Caco-2 (cell line): ENCODE data around the gene ATP1A3. TPM values are rescaled to one million over a fixed set of nuclear protein-coding genes. Genes with fewer than 3 reads are reported as not detected.
"Not testable (repeated sequence)": the region's sequence is repeated elsewhere in the genome, so short reads cannot be mapped to it uniquely, and the experiment has no call there.

Source experiments
- BruUV-seq: library from RNA; stranded (reverse); fragments of 400-500 nt; replicated peaks from 2 replicates; lab custom pipeline; 2021; lab: Mats Ljungman, UMichigan
- CTCF ChIA-PET: fragments of 300-600 bp; sonication (Branson Sonifier 250); formaldehyde crosslinking; loops from one replicate; lab custom pipeline; 2022; ENCODE audit warnings: antibody characterized with exemption; lab: Charles Lee
- POLR2A ChIA-PET: fragments of 300-600 bp; sonication (Branson Sonifier 250); formaldehyde crosslinking; loops from one replicate; lab custom pipeline; 2022; ENCODE audit warnings: antibody characterized with exemption; lab: Charles Lee
- DNase-seq, 2 experiments: peaks; one replicate each; pipeline versions ENCODE4 v3.0.0 to v3.0.0-alpha.2; 2020 to 2022
- H3K27me3 ChIP-seq: replicated peaks from 2 replicates; pipeline ENCODE4 v1.6.0; 2011; ENCODE audit warnings: low read length; ENCODE audit not compliant: control insufficient read depth, insufficient read depth
- H3K36me3 ChIP-seq: 2 replicates; pipeline ENCODE4 v1.5.1; 2011; ENCODE audit warnings: low read length; ENCODE audit not compliant: control insufficient read depth, insufficient read depth
- H3K4me1 ChIP-seq: fragments of 250-450 bp; sonication (Bioruptor Pico); 2 replicates; pipeline ENCODE4 v1.5.1; 2020; ENCODE audit warnings: mild to moderate bottlenecking
- H3K4me3 ChIP-seq: 2 replicates; pipeline ENCODE4 v1.5.1; 2011; ENCODE audit warnings: low read depth, mild to moderate bottlenecking, control low read depth, low read length
- H3K9me3 ChIP-seq: fragments of 250-450 bp; sonication (Bioruptor Pico); 2 replicates; pipeline ENCODE4 v1.5.1; 2020; ENCODE audit warnings: mild to moderate bottlenecking, moderate library complexity
- H3K27ac Mint-ChIP-seq: one replicate; pipeline ENCODE4 v1.8.0; 2022; ENCODE audit warnings: mixed read lengths; ENCODE audit not compliant: unreplicated experiment
- H3K27me3 Mint-ChIP-seq: one replicate; pipeline ENCODE4 v1.8.0; 2022; ENCODE audit warnings: mixed read lengths; ENCODE audit not compliant: insufficient read depth, unreplicated experiment
- H3K36me3 Mint-ChIP-seq: one replicate; pipeline ENCODE4 v1.8.0; 2022; ENCODE audit warnings: mild to moderate bottlenecking, mixed read lengths; ENCODE audit not compliant: insufficient read depth, unreplicated experiment
- H3K4me1 Mint-ChIP-seq: one replicate; pipeline ENCODE4 v1.8.0; 2022; ENCODE audit warnings: low read depth, mixed read lengths; ENCODE audit not compliant: unreplicated experiment
- H3K4me3 Mint-ChIP-seq: one replicate; pipeline ENCODE4 v1.8.0; 2022; ENCODE audit warnings: mild to moderate bottlenecking, moderate library complexity, mixed read lengths; ENCODE audit not compliant: unreplicated experiment
- H3K9me3 Mint-ChIP-seq: one replicate; pipeline ENCODE4 v1.8.0; 2022; ENCODE audit warnings: mixed read lengths; ENCODE audit not compliant: unreplicated experiment
- intact Hi-C: fragments of 100-400 bp; cut with micrococcal nuclease; formaldehyde crosslinking; loops from one replicate; pipeline ENCODE4 v1.10.0; 2022; ENCODE audit not compliant: unreplicated experiment
- total RNA-seq: library from RNA; stranded (reverse); gene quantifications from 2 replicates; pipeline ENCODE4 v1.2.3, GENCODE V29; 2022
- TF ChIP-seq, protein P1 (sequence below), 2 experiments: fragments of 200-600 bp in 1 of 2; IDR thresholded peaks; 1 replicate in 1 of 2; 2 replicates in 1 of 2; pipeline versions ENCODE4 v1.5.1 to v1.8.0; 2011 to 2022; ENCODE audit warnings: antibody characterized with exemption in 1 of 2, control low read depth in 1 of 2, inconsistent platforms in 1 of 2, low read depth in 1 of 2, low read length in 1 of 2, mild to moderate bottlenecking in 1 of 2, moderate library complexity in 1 of 2; ENCODE audit not compliant: insufficient read depth in 1 of 2, severe bottlenecking in 1 of 2, unreplicated experiment in 1 of 2

The ATP1A3 gene
- total RNA-seq, 1 experiment from 2014 or later = 0.54 TPM

DNA sequence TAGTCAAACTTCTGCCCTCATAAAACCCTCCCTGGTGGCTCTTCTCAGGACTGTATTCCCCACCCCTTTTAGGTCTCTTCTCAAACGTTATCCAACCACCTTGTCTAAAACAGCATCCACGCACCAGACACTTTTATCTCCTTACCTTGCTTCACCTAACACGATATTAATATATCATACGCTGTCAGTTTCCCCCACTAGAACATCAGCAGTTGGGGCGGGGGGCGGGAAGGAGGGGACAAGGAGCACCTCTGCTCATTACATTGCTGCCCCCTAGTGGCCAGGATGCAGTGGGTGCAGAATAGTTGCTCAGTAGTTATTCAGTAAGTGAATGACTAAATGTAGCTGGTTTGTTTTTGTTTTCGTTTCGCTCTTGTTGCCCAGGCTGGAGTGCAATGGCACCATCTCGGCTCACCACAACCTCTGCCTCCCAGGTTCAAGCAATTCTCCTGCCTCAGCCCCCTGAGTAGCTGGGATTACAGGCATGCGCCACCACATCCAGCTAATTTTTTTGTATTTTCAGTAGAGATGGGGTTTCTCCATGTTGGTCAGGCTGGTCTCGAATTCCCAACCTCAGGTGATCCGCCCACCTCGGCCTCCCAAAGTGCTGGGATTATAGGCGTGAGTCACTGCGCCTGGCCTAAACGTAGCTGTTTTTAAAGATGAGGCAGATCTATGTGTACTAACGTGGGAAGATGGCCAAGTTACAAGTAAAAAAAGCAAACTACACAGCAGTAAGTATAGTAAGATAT lies 40.8 kb upstream of the ATP1A3 start:
- H3K4me1 ChIP-seq, H3K9me3 Mint-ChIP-seq, H3K27ac Mint-ChIP-seq, H3K4me1 Mint-ChIP-seq, H3K36me3 ChIP-seq, H3K4me3 Mint-ChIP-seq, H3K4me3 ChIP-seq, H3K27me3 ChIP-seq, H3K9me3 ChIP-seq, POLR2A ChIA-PET, H3K27me3 Mint-ChIP-seq, H3K36me3 Mint-ChIP-seq, BruUV-seq, intact Hi-C loops: not testable (repeated sequence)
- CTCF ChIA-PET = interaction anchor here (0.5 to 1.4 kb wide), 17 partner anchors 10 to 260 kb away, joined by 3 to 16 read pairs (median 5); partner anchors contain the start of genes RABAC1, RPS19 and ZNF574
- TF ChIP-seq, protein P1, sequence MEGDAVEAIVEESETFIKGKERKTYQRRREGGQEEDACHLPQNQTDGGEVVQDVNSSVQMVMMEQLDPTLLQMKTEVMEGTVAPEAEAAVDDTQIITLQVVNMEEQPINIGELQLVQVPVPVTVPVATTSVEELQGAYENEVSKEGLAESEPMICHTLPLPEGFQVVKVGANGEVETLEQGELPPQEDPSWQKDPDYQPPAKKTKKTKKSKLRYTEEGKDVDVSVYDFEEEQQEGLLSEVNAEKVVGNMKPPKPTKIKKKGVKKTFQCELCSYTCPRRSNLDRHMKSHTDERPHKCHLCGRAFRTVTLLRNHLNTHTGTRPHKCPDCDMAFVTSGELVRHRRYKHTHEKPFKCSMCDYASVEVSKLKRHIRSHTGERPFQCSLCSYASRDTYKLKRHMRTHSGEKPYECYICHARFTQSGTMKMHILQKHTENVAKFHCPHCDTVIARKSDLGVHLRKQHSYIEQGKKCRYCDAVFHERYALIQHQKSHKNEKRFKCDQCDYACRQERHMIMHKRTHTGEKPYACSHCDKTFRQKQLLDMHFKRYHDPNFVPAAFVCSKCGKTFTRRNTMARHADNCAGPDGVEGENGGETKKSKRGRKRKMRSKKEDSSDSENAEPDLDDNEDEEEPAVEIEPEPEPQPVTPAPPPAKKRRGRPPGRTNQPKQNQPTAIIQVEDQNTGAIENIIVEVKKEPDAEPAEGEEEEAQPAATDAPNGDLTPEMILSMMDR (IDR thresholded peaks at IDR 0.05; ENCODE audit: insufficient read depth in 1 of 2, low read depth in 1 of 2, low read length in 1 of 2, severe bottlenecking in 1 of 2, unreplicated experiment in 1 of 2) = peak; percentile 89 to 90
- DNase-seq = peak; percentile 60 to 75

DNA sequence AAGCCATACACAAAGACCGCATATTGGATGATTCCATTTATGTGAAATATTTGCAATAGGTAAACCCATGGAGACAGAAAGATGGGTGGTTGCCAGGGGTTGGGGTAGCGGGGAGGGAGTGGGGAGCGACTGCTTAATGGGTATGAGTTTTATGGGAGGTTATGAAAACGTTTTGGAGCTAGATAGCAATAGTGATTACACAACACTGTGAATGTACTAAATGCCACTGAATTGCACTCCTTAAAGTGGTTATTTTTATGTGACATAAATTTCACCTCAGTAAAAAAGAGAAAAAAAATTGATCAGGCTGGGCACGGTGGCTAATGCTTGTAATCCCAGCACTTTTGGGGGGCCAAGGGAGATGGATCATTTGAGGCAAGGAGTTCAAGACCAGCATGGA lies 39.4 kb upstream of the ATP1A3 start:
- Histone ChIP-seq H3K36me3 (no peaks in the 10 kb centered on the region), H3K27me3 (peaks cover 2% of the 10 kb centered on the region; the same call in 1 of the 2 replicates), H3K9me3 (no peaks in the 10 kb centered on the region), H3K4me3 (no peak overlapping the region), H3K4me1 (no peaks in the 10 kb centered on the region)
- DNase-seq = no peak
- intact Hi-C loops = no loop called here
- TF ChIP-seq, protein P1 (IDR thresholded peaks at IDR 0.05; ENCODE audit: insufficient read depth in 1 of 2, low read depth in 1 of 2, low read length in 1 of 2, severe bottlenecking in 1 of 2, unreplicated experiment in 1 of 2) = no peak
- Mint-ChIP-seq H3K9me3 (no peaks in the 10 kb centered on the region), H3K4me3 (no peak overlapping the region), H3K4me1 (no peaks in the 10 kb centered on the region), H3K27ac (no peak overlapping the region), H3K36me3 (no peaks in the 10 kb centered on the region), H3K27me3 (peaks cover 4% of the 10 kb centered on the region)
- BruUV-seq = no TSS peak
- CTCF ChIA-PET = interaction anchor here (1.1 kb wide), 1 partner anchor 178 kb away, joined by 3 read pairs; no protein-coding TSS in a partner anchor
- POLR2A ChIA-PET = no interaction called here

DNA sequence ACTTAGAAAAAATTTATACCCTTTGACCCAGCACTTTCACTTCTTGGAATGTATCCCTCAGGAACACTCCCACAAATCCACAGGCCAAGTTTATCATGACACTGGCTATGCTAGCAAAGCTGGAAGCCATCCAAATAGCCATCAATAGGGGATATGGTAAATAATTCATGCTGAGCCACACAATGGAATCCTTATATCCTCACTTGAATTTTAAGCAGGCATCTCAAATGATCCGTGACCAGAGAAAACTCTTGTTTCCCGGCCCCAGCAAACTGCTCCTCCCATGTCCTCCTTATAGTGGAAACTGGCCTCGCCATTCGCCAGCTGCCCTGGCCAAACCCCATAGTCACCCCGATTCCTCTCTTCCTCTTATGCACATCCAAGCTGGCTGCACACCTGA lies 38.4 kb upstream of the ATP1A3 start:
- TF ChIP-seq, protein P1 (IDR thresholded peaks at IDR 0.05; ENCODE audit: insufficient read depth in 1 of 2, low read depth in 1 of 2, low read length in 1 of 2, severe bottlenecking in 1 of 2, unreplicated experiment in 1 of 2) = no peak
- Histone ChIP-seq H3K9me3 (no peaks in the 10 kb centered on the region), H3K4me3 (no peak overlapping the region), H3K27me3 (peaks cover 2% of the 10 kb centered on the region; the same call in 1 of the 2 replicates), H3K36me3 (no peaks in the 10 kb centered on the region), H3K4me1 (no peaks in the 10 kb centered on the region)
- CTCF ChIA-PET = no interaction called here
- Mint-ChIP-seq H3K36me3 (no peaks in the 10 kb centered on the region), H3K4me3 (no peak overlapping the region), H3K27me3 (peaks cover 4% of the 10 kb centered on the region), H3K27ac (no peak overlapping the region), H3K9me3 (no peaks in the 10 kb centered on the region), H3K4me1 (no peaks in the 10 kb centered on the region)
- intact Hi-C loops = no loop called here
- POLR2A ChIA-PET = no interaction called here
- no peak for DNase-seq
- BruUV-seq = no TSS peak
